SK-N-SH (cell line): Measurements from ENCODE around the gene BBX. TPM values are rescaled to one million over a fixed set of nuclear protein-coding genes. Genes with fewer than 3 reads are reported as not detected.
"Not testable (repeated sequence)": the region's sequence is repeated elsewhere in the genome, so short reads cannot be mapped to it uniquely, and the experiment has no call there.

Experiments used
- CTCF ChIA-PET: fragments of 300-600, 350-600 bp; formaldehyde crosslinking; extraction: SDS; loops from one replicate; lab custom pipeline; 2021; lab: Yijun Ruan, JAX
- POLR2A ChIA-PET: fragments of 350-600 bp; sonication (Branson Sonifier 250); formaldehyde crosslinking; extraction: SDS; loops from one replicate; lab custom pipeline; 2020; ENCODE audit warnings: antibody characterized with exemption, inconsistent platforms; lab: Yijun Ruan, JAX
- DNase-seq: peaks from one replicate; pipeline ENCODE4 v3.0.0; 2012
- H2AFZ ChIP-seq: fragments of 200-600 bp; sonication (generic); 2 replicates; pipeline ENCODE4 v1.8.1; 2016; ENCODE audit warnings: antibody characterized with exemption, mild to moderate bottlenecking, low read depth
- H3F3A ChIP-seq: fragments of 200-600 bp; sonication (generic); replicated peaks from 2 replicates; pipeline ENCODE3; 2016; ENCODE audit warnings: antibody characterized with exemption, mild to moderate bottlenecking; ENCODE audit not compliant: insufficient read depth
- H3K27ac ChIP-seq, 2 experiments: fragments of 200-500 bp in 1 of 2; fragments of 200-600 bp in 1 of 2; sonication (Bioruptor generic) in 1 of 2; sonication (generic), shearing (Covaris generic) in 1 of 2; 2 replicates each; pipeline versions ENCODE4 v1.5.1 to v1.6.1; 2014 to 2016; ENCODE audit warnings: low read depth in 2 of 2, inconsistent platforms in 1 of 2, low read length in 1 of 2, mild to moderate bottlenecking in 1 of 2, mixed read lengths in 1 of 2
- H3K27me3 ChIP-seq: fragments of 200-600 bp; sonication (generic), shearing (Covaris generic); 2 replicates; pipeline ENCODE4 v1.6.1; 2016; ENCODE audit warnings: mixed run types; ENCODE audit not compliant: insufficient read depth
- H3K36me3 ChIP-seq, 2 experiments: fragments of 200-500 bp in 1 of 2; fragments of 200-600 bp in 1 of 2; sonication (Bioruptor generic) in 1 of 2; sonication (generic) in 1 of 2; replicated peaks in 1 of 2; 2 replicates each; pipeline versions ENCODE3 to v1.5.1; 2014 to 2016; ENCODE audit warnings: low read length in 1 of 2, mild to moderate bottlenecking in 1 of 2; ENCODE audit not compliant: insufficient read depth in 2 of 2, control insufficient read depth in 1 of 2
- H3K4me1 ChIP-seq, 2 experiments: fragments of 200-500 bp in 1 of 2; fragments of 200-600 bp in 1 of 2; sonication (Bioruptor generic) in 1 of 2; sonication (generic), shearing (Covaris generic) in 1 of 2; 2 replicates each; pipeline versions ENCODE4 v1.5.1 to v1.6.1; 2014 to 2016; ENCODE audit warnings: low read depth in 1 of 2, low read length in 1 of 2, mixed run types in 1 of 2; ENCODE audit not compliant: insufficient read depth in 2 of 2, control insufficient read depth in 1 of 2
- H3K4me2 ChIP-seq: fragments of 200-600 bp; sonication (generic), shearing (Covaris generic); 2 replicates; pipeline ENCODE4 v1.6.1; 2017; ENCODE audit warnings: mixed run types
- H3K4me3 ChIP-seq, 2 experiments: fragments of 200-500 bp in 1 of 2; fragments of 200-600 bp in 1 of 2; sonication (Bioruptor generic) in 1 of 2; sonication (generic), shearing (Covaris generic) in 1 of 2; 2 replicates each; pipeline versions ENCODE4 v1.5.1 to v1.8.1; 2014 to 2016; ENCODE audit warnings: low read depth in 2 of 2, inconsistent platforms in 1 of 2, low read length in 1 of 2, mild to moderate bottlenecking in 1 of 2, mixed read lengths in 1 of 2, moderate library complexity in 1 of 2
- H3K79me2 ChIP-seq: fragments of 200-600 bp; sonication (generic); 2 replicates; pipeline ENCODE4 v1.8.1; 2017; ENCODE audit warnings: mild to moderate bottlenecking; ENCODE audit not compliant: insufficient read depth
- H3K9ac ChIP-seq: fragments of 200-600 bp; sonication (generic); 2 replicates; pipeline ENCODE4 v1.6.1; 2017; ENCODE audit warnings: mixed run types
- H3K9me2 ChIP-seq: fragments of 200-600 bp; sonication (generic); 2 replicates; pipeline ENCODE4 v1.6.1; 2017; ENCODE audit warnings: mixed run types
- H3K9me3 ChIP-seq: fragments of 200-600 bp; sonication (generic); 2 replicates; pipeline ENCODE4 v1.6.1; 2017; ENCODE audit warnings: mixed run types, mild to moderate bottlenecking, moderate library complexity
- H4K20me1 ChIP-seq: fragments of 200-600 bp; sonication (generic); 2 replicates; pipeline ENCODE4 v1.6.1; 2017; ENCODE audit warnings: mild to moderate bottlenecking, mixed run types; ENCODE audit not compliant: insufficient read depth
- CHD2 ChIP-seq: fragments of 150-350 bp; IDR thresholded peaks from 2 replicates; pipeline ENCODE4 v1.6.1; 2018; ENCODE audit warnings: low read length; ENCODE audit not compliant: partially characterized antibody
- FOXJ3 ChIP-seq: sonication (generic); formaldehyde crosslinking; IDR thresholded peaks from 2 replicates; pipeline ENCODE4 v1.5.1; 2020; ENCODE audit warnings: mild to moderate bottlenecking, missing genetic modification reagents
- GABPA ChIP-seq: IDR thresholded peaks from 2 replicates; pipeline ENCODE4 v1.4.0; 2012; ENCODE audit warnings: low read depth, mild to moderate bottlenecking
- JUND ChIP-seq: IDR thresholded peaks from 2 replicates; pipeline ENCODE4 v1.4.0; 2012
- NFIC ChIP-seq: IDR thresholded peaks from 2 replicates; pipeline ENCODE4 v1.4.0; 2012; ENCODE audit warnings: borderline replicate concordance
- RXRA ChIP-seq: IDR thresholded peaks from 2 replicates; pipeline ENCODE4 v1.4.0; 2012; ENCODE audit warnings: low read depth, mild to moderate bottlenecking, borderline replicate concordance
- TAF1 ChIP-seq: IDR thresholded peaks from 2 replicates; pipeline ENCODE4 v1.6.1; 2012; ENCODE audit warnings: low read depth, mild to moderate bottlenecking, low read length, moderate library complexity, borderline replicate concordance
- YY1 ChIP-seq: IDR thresholded peaks from 2 replicates; pipeline ENCODE4 v1.4.0; 2012; ENCODE audit warnings: low read depth, mild to moderate bottlenecking
- WGBS: methylation state at CpG from one replicate; pipeline ENCODE4 v1.1.6; 2017; ENCODE audit warnings: low lambda C conversion rate; 5-methylcytosine and 5-hydroxymethylcytosine counted together
- polyA plus RNA-seq, 3 experiments: library from polyadenylated mRNA; depleted of rRNA; stranded (reverse); fragments of >200 nt; gene quantifications; 2 replicates each; pipeline ENCODE4 v1.2.3, GENCODE V29; 2012
- TF ChIP-seq, protein P1 (sequence below): fragments of 150-350 bp; IDR thresholded peaks from 2 replicates; pipeline ENCODE4 v1.6.1; 2016; ENCODE audit warnings: mild to moderate bottlenecking, low read depth, low read length
- TF ChIP-seq, protein P2 (sequence below): fragments of 200-600 bp; sonication (generic); IDR thresholded peaks from 2 replicates; pipeline ENCODE4 v1.6.1; 2017; ENCODE audit warnings: antibody characterized with exemption, mild to moderate bottlenecking, moderate library complexity

Gene BBX
- polyA plus RNA-seq, 1 of the 3 experiments (the other 2 are of a cell fraction) = 14.2 TPM

DNA sequence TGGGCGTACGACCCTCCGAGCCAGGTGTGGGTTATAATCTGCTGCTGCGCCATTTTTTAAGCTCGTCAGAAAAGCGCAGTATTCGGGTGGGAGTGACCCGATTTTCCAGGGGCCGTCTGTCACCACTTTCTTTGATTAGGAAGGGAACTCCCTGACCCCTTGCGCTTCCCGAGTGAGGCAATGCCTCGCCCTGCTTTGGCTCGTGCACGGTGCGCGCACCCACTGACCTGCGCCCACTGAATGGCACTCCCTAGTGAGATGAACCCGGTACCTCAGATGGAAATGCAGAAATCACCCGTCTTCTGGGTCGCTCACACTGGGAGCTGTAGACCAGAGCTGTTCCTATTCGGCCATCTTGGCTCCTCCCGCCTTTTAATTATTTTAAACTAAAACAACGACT is 175.1 kb downstream of the BBX start:
- 96% methylated on average over 20 of the region's 23 CpGs for WGBS
- H3K9me2 ChIP-seq, DNase-seq, H3K9me3 ChIP-seq, CTCF ChIA-PET, H3K9ac ChIP-seq, H4K20me1 ChIP-seq, H3K4me3 ChIP-seq, H2AFZ ChIP-seq, H3K27ac ChIP-seq, H3K4me2 ChIP-seq, H3K36me3 ChIP-seq, H3F3A ChIP-seq, H3K4me1 ChIP-seq, POLR2A ChIA-PET, H3K79me2 ChIP-seq, H3K27me3 ChIP-seq: not testable (repeated sequence)

DNA sequence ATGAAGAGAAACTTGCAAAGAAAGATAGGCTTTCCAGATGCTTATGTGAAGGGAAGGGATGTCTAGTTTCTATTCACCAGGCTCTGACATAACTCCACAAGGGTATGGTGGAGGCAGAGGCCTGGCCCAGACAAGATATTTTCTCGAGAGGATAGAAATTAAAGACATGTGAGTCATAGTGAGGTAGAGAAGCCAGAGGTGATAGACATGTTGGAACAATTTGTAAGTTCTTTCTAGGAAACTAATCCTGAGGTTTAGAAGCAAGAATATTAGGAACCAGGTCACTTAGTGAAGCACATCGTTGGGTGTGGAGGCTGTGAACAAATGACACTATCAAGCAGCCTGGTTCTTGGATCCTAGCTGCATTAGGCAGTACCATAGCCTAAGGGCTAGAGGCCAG is 176.9 kb downstream of the BBX start:
- H3K9me3 ChIP-seq = no peaks in the 10 kb centered on the region
- no peaks in the 10 kb centered on the region for H3K27me3 ChIP-seq
- TF ChIP-seq TAF1 (no peak), CHD2 (no peak), FOXJ3 (CRISPR knock-in tag) (no peak), GABPA (no peak), JUND (no peak), RXRA (no peak), NFIC (no peak), YY1 (no peak)
- TF ChIP-seq, protein P1, sequence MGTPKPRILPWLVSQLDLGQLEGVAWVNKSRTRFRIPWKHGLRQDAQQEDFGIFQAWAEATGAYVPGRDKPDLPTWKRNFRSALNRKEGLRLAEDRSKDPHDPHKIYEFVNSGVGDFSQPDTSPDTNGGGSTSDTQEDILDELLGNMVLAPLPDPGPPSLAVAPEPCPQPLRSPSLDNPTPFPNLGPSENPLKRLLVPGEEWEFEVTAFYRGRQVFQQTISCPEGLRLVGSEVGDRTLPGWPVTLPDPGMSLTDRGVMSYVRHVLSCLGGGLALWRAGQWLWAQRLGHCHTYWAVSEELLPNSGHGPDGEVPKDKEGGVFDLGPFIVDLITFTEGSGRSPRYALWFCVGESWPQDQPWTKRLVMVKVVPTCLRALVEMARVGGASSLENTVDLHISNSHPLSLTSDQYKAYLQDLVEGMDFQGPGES = no peak
- TF ChIP-seq, protein P2, sequence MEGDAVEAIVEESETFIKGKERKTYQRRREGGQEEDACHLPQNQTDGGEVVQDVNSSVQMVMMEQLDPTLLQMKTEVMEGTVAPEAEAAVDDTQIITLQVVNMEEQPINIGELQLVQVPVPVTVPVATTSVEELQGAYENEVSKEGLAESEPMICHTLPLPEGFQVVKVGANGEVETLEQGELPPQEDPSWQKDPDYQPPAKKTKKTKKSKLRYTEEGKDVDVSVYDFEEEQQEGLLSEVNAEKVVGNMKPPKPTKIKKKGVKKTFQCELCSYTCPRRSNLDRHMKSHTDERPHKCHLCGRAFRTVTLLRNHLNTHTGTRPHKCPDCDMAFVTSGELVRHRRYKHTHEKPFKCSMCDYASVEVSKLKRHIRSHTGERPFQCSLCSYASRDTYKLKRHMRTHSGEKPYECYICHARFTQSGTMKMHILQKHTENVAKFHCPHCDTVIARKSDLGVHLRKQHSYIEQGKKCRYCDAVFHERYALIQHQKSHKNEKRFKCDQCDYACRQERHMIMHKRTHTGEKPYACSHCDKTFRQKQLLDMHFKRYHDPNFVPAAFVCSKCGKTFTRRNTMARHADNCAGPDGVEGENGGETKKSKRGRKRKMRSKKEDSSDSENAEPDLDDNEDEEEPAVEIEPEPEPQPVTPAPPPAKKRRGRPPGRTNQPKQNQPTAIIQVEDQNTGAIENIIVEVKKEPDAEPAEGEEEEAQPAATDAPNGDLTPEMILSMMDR = no peak
- H2AFZ ChIP-seq = no peak overlapping the region
- no peak overlapping the region for H3K27ac ChIP-seq
- H3K36me3 ChIP-seq = no peaks in the 10 kb centered on the region
- DNase-seq = no peak
- WGBS = 30% methylated on average over 2 of the region's 2 CpGs
- CTCF ChIA-PET = interaction anchor here (0.9 to 1.8 kb wide), 4 partner anchors 9 to 53 kb away, joined by 3 to 7 read pairs (median 3); no protein-coding TSS in a partner anchor
- no peaks in the 10 kb centered on the region; a peak in 1 of 4 replicates for H3K4me1 ChIP-seq
- no peaks in the 10 kb centered on the region for H4K20me1 ChIP-seq
- H3K4me2 ChIP-seq = no peak overlapping the region
- H3F3A ChIP-seq = no peaks in the 10 kb centered on the region
- POLR2A ChIA-PET = no interaction called here
- no peak overlapping the region for H3K9ac ChIP-seq
- no peaks in the 10 kb centered on the region for H3K79me2 ChIP-seq
- H3K9me2 ChIP-seq = no peaks in the 10 kb centered on the region
- no peak overlapping the region for H3K4me3 ChIP-seq
